ENCODE results near the gene THSD4.

The THSD4 gene

DNA sequence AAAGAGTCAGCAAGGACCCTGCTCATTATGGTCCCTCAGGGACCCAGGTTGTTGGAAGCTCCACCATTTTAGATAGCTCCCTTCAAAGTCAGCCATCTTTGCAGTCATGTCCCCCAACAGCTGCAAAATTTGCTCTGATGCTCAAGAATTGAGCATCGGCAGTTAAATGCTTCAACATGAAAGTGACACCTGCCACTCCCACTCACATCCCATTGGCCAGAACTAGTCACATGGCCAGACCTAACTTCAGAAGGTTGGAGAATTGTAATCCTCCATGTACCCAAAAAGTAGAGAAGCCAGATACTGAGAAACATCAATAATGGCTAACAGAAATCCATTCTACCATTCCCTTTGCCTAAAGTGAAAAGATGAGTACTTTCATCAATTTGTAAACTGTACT lies 523.6 kb downstream of the THSD4 start:
- H3K4me3 ChIP-seq (ENCODE audit: control insufficient read depth, low read depth, low read length), result no peak overlapping the region
- no peak for DNase-seq (ENCODE audit: low read depth)
- TF ChIP-seq, protein P1, sequence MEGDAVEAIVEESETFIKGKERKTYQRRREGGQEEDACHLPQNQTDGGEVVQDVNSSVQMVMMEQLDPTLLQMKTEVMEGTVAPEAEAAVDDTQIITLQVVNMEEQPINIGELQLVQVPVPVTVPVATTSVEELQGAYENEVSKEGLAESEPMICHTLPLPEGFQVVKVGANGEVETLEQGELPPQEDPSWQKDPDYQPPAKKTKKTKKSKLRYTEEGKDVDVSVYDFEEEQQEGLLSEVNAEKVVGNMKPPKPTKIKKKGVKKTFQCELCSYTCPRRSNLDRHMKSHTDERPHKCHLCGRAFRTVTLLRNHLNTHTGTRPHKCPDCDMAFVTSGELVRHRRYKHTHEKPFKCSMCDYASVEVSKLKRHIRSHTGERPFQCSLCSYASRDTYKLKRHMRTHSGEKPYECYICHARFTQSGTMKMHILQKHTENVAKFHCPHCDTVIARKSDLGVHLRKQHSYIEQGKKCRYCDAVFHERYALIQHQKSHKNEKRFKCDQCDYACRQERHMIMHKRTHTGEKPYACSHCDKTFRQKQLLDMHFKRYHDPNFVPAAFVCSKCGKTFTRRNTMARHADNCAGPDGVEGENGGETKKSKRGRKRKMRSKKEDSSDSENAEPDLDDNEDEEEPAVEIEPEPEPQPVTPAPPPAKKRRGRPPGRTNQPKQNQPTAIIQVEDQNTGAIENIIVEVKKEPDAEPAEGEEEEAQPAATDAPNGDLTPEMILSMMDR (conservative IDR thresholded peaks at IDR 0.05; ENCODE audit: control insufficient read depth, insufficient read depth, low read depth, low read length), result no peak

DNA sequence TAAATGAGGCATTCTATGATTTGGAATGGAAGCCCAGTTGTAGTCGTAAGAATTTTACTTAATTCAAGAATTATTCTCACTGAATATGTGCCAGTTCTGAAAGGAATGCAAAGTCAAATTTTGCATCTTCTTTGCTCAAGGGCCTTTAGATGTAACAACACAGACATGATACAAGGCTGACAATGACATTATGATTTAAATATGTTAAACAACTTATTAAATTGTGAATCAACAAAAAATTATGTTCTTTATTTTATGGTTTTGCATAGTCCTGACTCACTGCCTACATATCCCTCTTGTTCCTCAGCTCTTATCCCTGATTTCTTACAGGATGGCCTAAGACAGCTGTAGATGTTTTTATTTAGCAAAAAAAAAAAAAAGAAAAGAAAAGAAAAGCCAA lies 524.2 kb downstream of the THSD4 start:
- no peak for DNase-seq (ENCODE audit: low read depth)
- TF ChIP-seq, protein P1 (conservative IDR thresholded peaks at IDR 0.05; ENCODE audit: control insufficient read depth, insufficient read depth, low read depth, low read length), result no peak
- H3K4me3 ChIP-seq (ENCODE audit: control insufficient read depth, low read depth, low read length), result no peak overlapping the region

DNA sequence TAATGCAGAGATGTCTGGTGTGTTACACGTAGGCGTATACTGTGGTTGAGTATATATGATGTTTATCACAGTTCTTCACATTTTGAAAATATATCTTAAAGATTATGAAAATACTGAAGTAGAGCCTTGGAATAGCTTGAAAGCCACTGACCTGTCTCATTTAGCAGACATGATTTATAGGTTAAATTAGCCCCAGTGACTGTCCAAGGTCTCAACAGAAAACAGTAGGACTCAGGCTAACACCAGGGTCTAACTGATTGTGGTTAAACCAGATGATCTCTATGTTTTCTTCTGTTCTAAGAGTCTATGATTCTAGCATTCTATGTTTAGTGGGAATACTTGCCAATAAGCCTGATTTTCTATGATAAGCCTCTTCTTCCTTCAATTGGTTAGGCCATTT lies 528.6 kb downstream of the THSD4 start:
- no peak for DNase-seq (ENCODE audit: low read depth)
- H3K4me3 ChIP-seq (ENCODE audit: control insufficient read depth, low read depth, low read length), result no peak overlapping the region
- TF ChIP-seq, protein P1 (conservative IDR thresholded peaks at IDR 0.05; ENCODE audit: control insufficient read depth, insufficient read depth, low read depth, low read length), result no peak

DNA sequence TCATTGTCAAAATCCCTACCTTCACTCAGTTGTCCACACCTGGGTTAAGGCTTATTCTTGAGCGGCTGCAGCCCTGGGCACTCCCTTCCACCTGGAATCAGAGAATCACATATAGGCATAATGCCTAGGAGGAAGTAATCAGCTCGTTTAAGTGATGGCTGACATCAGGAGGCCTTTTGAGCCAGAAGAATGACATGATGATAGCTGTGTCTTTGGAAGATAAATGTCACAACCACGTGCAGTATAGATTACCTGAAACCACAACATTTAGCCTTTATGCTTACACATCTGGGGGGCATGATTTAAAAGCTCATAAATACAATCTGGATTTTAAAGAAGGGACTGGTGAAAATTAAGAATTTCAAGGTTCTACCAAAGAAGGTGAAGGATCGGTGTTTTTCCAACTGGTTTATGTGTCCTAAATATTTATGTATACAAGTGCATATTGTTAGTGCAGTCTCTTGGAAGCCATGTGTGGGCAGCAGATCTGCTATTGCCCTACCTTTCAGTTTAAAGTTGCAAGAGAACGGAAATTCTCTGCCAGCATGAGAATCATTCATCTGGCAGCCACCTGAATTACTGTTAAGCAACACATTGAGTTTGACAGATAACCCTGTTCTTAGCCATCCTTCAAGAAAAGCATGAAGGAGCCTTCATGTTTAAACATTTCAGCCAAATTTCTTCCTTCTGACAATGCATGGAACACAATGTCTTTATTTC lies 531.7 kb downstream of the THSD4 start:
- no peak overlapping the region for H3K4me3 ChIP-seq (ENCODE audit: control insufficient read depth, low read depth, low read length)
- DNase-seq (ENCODE audit: low read depth), result no peak
- TF ChIP-seq, protein P1 (conservative IDR thresholded peaks at IDR 0.05; ENCODE audit: control insufficient read depth, insufficient read depth, low read depth, low read length), result no peak

DNA sequence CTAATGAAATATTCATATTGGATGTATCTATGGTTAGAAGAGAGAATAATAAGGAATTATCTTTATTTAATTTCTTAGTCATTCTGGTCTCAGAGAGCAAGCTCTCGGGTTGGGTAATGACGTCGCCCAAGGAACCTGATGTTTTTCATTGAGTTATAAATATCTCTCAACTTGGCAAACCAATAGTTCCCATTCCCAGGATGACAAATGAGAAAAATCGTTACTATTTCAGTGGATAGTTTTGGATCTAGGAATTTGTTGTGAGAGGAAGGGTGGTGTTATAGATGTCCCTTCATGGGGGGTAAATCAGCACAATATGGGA lies 532.2 kb downstream of the THSD4 start:
- TF ChIP-seq, protein P1 (conservative IDR thresholded peaks at IDR 0.05; ENCODE audit: control insufficient read depth, insufficient read depth, low read depth, low read length), result no peak
- no peak overlapping the region for H3K4me3 ChIP-seq (ENCODE audit: control insufficient read depth, low read depth, low read length)
- DNase-seq (ENCODE audit: low read depth), result peak; percentile 65

DNA sequence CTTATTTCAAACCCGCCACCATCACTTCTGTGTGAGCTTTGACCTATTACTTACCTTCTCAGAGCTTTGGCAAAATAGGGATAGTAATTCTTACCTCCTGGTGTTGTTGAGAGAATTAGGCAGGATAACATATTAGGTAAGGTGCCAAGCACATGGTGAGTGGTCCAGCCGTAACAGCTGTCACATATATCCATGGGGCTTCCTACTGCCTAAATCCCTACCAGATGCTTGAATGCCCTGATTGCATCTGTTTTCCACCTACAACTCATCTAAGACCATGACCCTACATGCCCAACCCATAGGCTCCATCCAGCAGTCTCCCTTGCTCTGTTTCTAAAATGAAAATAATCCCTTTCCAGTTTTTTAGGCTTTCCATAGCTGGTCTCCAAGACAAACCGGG lies 532.8 kb downstream of the THSD4 start:
- no peak for DNase-seq (ENCODE audit: low read depth)
- TF ChIP-seq, protein P1 (conservative IDR thresholded peaks at IDR 0.05; ENCODE audit: control insufficient read depth, insufficient read depth, low read depth, low read length), result no peak
- H3K4me3 ChIP-seq (ENCODE audit: control insufficient read depth, low read depth, low read length), result no peak overlapping the region

DNA sequence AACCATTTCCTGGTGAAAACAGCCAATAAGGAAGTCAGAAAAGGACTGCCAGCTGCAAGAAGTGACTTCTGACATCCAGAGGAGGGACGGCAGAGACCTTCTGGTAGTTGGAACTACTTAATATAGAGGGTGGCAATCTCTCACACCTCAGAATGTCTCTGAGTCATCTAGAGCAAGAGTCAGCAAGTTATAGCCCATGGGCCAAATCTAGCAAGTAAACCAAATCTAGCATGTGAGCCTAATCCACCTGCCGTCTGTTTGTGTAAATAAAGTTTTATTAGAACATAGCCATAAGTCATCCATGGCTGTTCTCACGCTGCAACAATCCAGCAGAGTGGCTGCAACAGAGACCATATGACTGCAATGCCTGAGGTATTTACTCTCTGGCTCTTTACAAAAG lies 534.6 kb downstream of the THSD4 start:
- TF ChIP-seq, protein P1 (conservative IDR thresholded peaks at IDR 0.05; ENCODE audit: control insufficient read depth, insufficient read depth, low read depth, low read length), result no peak
- H3K4me3 ChIP-seq (ENCODE audit: control insufficient read depth, low read depth, low read length), result no peak overlapping the region
- no peak for DNase-seq (ENCODE audit: low read depth)
